Hematopoietic multipotent progenitor cell treated with erythropoietin and hydrocortisone succinate and interleukin-3 and kit ligand, for 6 days (in vitro differentiated cells): ENCODE results near the gene FTO.

ENCODE experiments used
- DNase-seq: peaks from one replicate; pipeline ENCODE4 v3.0.0-alpha.2; 2015

Gene FTO

GRCh38 chr16:54107583-54108202, 403.7 kb downstream of the FTO start:
- DNase-seq: no peak

GRCh38 chr16:54110016-54110981, 406.3 kb downstream of the FTO start:
- no peak for DNase-seq

GRCh38 chr16:54112451-54113206, 408.7 kb downstream of the FTO start:
- DNase-seq: no peak

- DNase-seq: no peak
Measured at GRCh38 chr16:54115558-54115957, 411.6 kb downstream of the FTO start.

- no peak for DNase-seq
Measured at GRCh38 chr16:54116124-54116655, 412.2 kb downstream of the FTO start.

DNA sequence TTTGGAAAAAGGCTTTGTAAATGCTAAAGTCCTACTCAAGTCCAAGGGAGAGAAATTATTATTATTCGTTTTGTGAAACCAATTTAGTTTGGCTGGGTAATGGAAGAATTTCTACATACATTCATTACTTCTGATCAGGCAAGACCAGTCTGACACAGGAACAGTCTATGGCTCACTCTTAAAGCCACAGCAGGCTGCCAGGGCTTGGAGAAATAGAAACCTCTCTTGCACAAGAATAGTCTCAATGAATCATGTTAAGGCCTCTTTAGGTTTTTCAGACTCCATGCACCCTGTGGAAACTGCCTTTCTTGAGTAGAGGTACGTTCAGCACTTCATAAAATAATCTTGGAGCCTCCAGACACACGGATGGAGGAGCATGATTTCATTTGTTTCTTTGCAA, 414.9 kb downstream of the FTO start:
- DNase-seq: no peak

DNA sequence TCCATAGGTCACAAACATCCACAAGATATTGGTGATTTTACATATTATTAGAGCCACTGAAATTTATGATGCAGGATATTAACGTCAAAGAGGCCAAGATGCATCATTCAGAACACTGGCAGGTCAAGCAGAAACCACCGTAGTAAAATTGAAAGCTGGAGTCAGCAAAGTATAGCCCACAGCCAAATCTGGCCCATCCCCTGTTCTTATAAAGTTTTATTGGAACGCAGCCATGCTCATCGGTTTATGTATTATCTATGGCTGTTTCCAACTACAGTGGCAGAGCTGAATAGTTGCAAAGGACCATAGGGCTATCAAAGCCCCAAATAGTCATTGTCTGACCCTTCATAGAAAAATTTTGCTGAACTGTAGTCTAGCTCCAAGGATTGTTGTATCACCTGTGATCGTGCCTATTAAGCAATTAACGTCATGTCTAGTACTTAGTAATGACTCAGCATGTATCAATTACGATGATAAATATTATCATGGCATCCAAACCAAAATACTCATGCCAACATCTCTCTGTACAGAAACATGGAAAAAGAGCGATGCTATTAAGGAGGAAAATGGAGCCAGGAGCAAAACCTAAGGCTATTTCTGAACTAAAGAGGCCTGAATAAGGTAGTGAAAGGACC, 417.0 kb downstream of the FTO start:
- no peak for DNase-seq

DNA sequence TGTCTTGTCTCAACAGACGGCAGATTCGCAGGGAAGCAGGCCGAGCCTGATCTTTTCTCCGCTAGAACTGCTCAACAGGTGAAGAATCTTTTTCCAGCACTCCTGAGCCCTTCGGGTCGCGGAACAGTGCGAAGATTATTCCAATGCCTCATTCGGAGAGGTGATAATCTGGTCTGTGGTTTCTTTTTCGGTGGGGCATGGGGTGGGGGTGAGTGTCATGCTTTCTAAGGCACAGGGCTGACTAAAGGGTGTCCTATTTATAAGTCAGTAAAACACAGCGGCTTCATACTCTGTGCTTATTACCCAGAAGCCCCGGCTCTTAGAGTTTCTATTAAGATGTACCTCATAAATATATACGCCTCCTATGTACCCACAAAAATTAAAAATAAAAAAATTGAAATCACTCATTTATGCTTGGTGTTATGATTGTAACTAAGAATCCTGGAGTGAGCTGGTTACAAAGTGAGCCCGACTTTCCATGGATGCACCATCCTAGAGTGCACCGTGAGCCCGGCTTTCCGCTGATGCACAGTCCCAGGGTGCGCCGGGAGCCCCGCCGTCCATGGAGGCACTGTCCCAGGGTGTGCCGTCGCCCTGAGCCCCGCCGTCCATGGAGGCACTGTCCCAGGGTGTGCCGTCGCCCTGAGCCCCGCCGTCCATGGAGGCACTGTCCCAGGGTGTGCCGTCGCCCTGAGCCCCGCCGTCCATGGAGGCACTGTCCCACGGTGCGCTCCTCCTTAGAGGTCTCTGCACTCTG, 417.8 kb downstream of the FTO start:
- no peak for DNase-seq

DNA sequence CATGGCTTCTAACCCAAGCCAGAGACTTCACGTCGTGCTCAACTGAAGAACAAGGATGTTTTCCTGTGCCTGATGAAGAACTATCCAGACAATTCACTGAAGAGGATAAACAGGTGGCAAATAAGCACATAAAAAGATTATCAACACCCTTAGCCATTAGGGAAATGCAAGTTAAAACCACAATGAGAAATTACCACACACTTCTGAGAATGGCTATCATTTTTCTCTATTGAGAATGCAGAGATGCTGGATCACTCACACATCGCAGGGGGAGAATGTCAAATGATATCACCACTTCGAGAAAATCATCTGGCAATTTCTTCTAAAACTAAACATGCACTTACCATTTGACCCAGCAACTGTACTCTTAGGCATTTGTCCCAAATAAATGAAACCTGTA, 419.8 kb downstream of the FTO start:
- DNase-seq: peak; percentile 45

GRCh38 chr16:54125751-54126655, 422.0 kb downstream of the FTO start:
- DNase-seq: peak; percentile 11

DNA sequence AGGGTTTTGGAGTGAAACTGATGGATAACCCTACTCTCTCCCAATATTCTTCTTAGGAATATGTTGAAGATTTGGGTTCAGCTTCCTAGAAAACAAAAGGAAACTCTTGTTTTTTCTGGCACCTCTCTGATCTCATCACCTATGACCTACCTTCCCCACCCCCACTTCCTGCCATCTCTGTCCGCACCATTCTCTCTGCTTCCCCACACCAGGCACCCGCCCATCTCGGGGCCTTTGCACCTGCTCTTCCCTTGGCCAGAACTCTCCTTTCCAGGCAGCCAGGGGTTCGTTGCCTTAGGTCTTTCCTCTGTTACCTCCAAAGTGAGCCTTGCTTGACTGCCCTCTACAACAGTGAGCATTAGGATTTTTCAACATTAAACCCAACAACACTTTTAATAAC, 423.0 kb downstream of the FTO start:
- no peak for DNase-seq

DNA sequence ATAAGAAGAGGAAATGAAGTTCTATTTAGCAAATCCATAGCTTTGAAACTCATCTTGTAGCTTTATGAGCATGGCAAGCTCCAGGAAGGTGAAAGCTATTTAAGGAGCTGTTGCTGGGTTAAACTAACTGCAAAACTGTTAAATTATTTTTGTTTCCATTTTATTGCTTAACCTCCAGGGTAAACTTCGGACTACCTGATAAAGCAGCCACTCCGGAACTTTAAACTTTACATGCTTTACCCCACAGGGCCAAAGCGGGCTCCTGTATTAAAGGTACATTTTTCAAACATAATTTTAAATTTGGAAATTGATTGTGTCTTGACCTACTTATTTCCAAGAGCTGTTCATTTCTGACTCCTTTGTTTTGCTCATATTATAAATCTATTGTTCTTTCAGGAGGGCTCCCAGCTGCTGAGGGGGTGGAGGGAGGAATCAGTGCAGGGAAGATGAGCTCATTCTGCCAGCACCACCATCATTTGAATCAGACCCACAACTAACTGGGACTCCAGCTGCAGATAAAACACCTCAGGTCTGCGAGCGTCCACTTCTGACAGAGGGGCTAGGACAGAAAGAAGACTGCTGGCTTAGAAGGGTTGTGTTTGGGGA, 424.8 kb downstream of the FTO start:
- DNase-seq: no peak

- no peak for DNase-seq
Measured at GRCh38 chr16:54129810-54130209, 425.9 kb downstream of the FTO start.

- DNase-seq: peak; percentile 51
Measured at GRCh38 chr16:54135361-54136275, 431.7 kb downstream of the FTO start.

- DNase-seq: peak; percentile 8
Measured at GRCh38 chr16:54136276-54136625, 432.3 kb downstream of the FTO start.

DNA sequence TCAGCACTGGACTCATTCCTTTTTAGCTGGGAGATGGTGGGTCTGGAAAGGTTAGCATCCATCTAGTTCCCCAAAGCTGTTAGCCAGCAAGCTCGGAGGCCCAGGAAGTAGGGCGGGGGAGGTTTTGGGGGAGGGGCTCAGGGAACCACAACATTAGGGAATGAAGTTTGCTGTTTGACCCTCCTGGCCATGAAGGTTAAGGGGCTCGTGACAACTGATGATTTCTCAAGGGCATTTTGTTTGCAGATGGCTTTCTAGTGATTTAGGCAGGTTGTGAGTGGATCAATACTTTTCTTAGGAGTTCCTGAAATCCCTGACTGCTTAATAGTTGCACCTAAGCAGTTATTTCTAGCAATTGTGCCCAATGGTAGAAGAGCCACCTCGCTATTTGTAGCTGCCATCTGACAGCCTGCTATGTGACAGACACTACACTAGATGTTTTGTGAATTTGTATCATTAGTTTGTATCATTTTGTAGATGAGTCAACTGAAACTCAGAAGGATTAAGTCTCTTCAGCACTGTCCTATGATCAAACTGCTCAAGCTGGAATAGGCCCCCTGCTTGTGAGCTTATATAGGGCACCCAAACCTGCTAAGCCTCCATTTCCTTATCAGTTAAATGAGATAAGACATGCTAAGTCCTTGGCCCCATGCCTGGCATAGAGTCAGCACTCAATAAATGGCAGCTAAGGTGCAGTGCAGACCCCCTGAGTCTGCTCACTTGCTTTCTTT, 436.3 kb downstream of the FTO start:
- peak; percentile 67 for DNase-seq

DNA sequence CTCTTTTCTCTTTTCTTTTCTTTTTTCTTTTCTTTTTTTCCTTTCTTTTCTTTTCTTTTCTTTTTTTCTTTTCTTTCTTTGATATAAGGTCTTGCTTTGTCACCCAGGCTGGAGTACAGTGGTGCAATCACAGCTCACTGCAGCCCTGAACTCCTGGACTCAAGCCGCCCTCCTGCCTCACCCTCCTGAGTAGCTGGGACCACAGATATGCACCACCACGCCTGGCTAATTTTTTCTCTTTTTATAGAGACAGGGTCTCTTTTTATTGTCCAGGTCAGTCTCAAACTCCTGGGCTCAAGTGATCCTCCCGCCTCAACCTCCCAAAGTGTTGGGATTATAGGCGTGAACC, 436.8 kb downstream of the FTO start:
- no peak for DNase-seq

- no peak for DNase-seq
Measured at GRCh38 chr16:54142787-54143186, 438.8 kb downstream of the FTO start.

DNA sequence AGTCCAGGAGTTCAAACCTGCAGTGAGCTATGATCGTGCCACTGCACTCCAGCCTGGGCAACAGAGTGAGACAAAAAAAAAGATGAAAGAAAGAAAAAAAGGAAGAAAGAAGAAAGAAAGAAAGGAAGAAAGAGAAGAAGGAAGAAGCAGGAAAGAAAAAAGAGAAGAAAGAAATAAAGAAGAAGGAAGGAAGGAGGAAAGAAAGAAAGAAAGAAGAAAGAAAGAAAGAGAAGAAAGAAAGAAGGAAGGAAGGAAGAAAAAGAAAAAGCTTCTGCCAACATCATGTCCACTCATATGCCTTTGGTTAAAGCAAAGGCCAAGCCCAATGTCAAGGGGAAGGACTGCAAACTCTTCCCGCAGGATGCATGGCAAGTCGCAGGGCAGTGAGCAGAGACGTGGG, 439.5 kb downstream of the FTO start:
- DNase-seq: no peak
